ENCODE data around the gene ATP5IF1.

Gene ATP5IF1

DNA sequence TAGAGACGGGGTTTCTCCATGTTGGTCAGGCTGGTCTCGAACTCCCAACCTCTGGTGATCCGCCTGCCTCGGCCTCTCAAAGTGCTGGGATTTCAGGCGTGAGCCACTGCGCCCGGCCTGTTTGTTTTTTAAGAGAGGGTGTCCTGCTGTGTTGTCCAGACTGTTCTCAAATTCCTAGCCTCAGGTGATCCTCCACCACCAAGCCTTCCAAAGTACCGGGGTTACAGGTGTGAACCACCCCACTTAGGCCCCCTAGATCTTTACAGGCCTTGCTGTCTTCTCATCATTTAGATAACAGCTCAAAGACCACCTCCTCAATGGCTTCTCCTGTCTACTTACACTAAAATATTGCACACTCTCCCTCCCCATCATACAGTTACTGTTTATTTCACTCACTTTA, 29.7 kb downstream of the ATP5IF1 start:
- no peak for TF ChIP-seq POLR2A (IDR thresholded peaks at IDR 0.05; ENCODE audit: low read depth, low read length)
- DNase-seq (ENCODE audit: insufficient read length, low spot score) (no peak), FAIRE-seq (no peak)

DNA sequence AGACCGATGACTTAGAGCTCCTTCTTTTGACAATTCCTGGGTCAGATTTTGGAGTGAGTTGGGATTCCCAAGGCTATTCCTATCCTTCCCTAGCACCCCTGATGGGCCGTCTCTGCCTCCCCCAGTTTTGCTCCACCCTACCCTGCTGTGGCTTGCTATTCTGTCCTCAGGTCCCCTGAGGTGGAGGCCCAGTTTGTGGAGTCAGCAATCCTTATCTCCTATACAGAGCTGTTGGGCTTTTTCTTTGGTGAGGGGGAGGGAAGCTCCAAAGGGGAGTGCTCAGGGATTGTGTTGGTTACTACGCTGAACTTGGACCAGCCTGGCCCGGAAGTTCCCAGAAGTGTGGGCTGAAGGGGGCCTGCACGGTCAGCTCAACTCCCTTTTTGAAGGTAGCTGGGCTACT, 31.0 kb downstream of the ATP5IF1 start:
- no peak for TF ChIP-seq POLR2A (IDR thresholded peaks at IDR 0.05; ENCODE audit: low read depth, low read length)
- DNase-seq (ENCODE audit: insufficient read length, low spot score) (no peak), FAIRE-seq (no peak)

DNA sequence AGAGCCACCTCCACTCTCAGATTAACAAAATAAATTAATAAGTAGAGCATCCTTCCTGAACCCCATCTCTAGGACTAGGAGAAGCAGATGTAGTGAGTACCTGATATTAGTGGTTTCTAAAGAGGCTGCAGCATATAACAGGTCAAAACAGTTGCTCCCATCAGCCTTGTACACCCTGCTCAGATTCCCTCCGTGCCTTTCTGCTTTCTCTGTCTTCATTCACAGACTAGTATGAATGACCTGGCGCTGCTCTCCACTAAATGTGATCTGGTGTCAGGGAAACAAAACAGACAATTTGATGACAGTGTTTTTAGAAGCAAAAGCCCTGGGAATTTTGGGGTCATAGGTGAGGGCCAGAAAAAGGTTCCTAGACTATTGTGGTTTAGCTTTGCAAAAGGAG, 31.7 kb downstream of the ATP5IF1 start:
- no peak for FAIRE-seq
- TF ChIP-seq POLR2A (IDR thresholded peaks at IDR 0.05; ENCODE audit: low read depth, low read length): no peak
- no peak for DNase-seq (ENCODE audit: insufficient read length, low spot score)

DNA sequence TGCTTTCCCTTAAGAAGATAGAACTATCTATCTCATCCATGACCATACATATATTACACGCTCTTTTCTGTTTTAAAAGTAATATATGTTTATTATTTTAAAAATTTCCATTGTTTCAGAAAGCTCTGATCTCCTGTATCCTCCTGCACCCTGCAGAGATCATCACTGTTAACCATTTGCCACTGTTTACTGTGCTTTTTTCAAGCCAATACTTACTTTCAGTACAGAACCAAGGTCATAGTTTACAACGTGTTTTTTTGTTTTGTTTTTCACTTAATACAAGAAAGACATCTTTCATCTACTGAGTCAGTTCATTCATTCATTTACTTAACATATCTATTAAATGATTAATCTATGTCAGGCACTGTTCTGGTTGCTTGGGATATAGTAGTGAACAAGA, 33.6 kb downstream of the ATP5IF1 start:
- no peak for FAIRE-seq

DNA sequence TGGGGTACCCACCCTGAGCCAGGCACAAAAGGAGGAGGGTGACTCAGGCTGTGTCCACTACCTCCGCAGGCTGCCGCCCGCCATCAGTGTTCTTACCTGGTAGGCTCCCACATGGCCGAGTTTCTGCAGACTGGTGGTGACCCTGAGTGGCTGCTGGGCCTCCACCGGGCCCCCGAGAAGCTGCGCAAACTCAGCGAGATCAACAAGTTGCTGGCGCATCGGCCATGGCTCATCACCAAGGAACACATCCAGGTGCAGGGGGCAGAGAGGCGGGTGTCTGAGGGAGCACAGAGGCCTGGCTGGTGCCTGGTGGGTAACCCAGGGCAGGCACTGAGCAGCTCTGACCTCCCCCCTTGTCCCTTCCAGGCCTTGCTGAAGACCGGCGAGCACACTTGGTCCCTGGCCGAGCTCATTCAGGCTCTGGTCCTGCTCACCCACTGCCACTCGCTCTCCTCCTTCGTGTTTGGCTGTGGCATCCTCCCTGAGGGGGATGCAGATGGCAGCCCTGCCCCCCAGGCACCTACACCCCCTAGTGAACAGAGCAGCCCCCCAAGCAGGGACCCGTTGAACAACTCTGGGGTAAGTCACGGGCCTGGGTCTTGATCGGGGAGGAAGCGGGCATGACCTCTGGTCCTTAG, 36.4 kb downstream of the ATP5IF1 start:
- no peak for TF ChIP-seq POLR2A (IDR thresholded peaks at IDR 0.05; ENCODE audit: low read depth, low read length)
- DNase-seq (ENCODE audit: insufficient read length, low spot score) (no peak), FAIRE-seq (no peak)

More for the DNA sequence above, 33.6 kb downstream of the ATP5IF1 start:
- DNase-seq (ENCODE audit: insufficient read length, low spot score): no peak
- TF ChIP-seq POLR2A (IDR thresholded peaks at IDR 0.05; ENCODE audit: low read depth, low read length): no peak

DNA sequence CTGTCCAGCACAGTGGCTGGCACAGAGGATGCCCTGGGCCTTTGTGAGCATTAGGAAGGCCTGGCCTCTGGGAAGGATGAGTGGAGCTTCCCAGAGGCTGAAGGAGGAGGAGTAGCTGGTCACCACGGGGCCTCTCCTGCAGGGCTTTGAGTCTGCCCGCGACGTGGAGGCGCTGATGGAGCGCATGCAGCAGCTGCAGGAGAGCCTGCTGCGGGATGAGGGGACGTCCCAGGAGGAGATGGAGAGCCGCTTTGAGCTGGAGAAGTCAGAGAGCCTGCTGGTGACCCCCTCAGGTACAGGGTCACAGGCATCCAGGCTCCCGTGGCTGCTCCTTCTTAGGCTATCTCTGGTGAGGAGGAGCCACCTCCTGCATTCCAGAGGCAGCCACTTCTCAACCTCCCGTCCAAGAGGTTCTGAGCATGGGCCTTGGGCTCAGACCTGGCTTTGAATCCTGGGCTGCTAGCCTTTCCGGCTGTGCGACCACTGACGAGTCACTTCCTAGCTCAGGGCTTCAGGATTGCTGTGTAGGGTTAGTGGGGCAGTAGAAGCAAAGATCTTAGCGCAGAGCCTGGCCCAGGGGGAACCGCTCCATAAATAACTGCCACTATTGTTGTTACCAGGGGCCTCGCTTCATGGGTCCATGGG, 37.4 kb downstream of the ATP5IF1 start:
- no peak for TF ChIP-seq POLR2A (IDR thresholded peaks at IDR 0.05; ENCODE audit: low read depth, low read length)
- FAIRE-seq (no peak), DNase-seq (ENCODE audit: insufficient read length, low spot score) (no peak)

DNA sequence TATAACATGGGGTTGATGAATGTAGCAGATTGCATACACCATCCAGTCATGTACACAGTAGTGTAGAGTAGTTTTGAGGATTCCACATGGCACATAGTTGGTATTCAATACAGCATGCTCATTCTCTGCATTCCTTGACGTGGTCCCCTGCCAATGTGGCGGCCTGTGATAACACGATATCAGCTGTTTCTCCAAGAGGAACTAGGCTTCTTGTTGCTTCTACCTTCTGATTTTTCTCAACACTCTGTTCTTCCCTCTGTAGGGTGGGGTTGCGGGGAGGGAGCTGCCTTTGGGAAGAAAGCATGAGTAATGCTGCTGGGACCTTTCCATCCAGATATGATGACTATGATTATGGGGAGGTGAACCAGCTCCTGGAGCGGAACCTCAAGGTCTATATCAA, 42.8 kb downstream of the ATP5IF1 start:
- DNase-seq (ENCODE audit: insufficient read length, low spot score) (no peak), FAIRE-seq (no peak)
- no peak for TF ChIP-seq POLR2A (IDR thresholded peaks at IDR 0.05; ENCODE audit: low read depth, low read length)

DNA sequence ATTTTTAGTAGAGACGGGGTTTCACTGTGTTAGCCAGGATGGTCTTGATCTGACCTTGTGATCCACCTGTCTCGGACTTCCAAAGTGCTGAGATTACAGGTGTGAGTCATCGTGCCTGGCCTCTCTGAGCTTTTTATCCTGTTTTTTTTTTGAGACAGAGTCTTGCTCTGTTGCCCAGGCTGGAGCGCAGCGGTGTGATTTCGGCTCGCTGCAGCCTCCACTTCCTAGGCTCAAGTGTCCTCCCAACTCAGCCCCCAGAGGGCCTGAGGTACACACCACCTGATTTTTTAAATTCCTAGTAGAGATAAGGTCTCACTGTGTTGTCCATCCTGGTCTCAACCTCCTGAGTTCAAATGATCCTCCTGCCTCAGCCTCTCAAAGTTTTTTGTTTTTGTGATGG, 43.8 kb downstream of the ATP5IF1 start:
- FAIRE-seq (no peak), DNase-seq (ENCODE audit: insufficient read length, low spot score) (no peak)
- TF ChIP-seq POLR2A (IDR thresholded peaks at IDR 0.05; ENCODE audit: low read depth, low read length): no peak

DNA sequence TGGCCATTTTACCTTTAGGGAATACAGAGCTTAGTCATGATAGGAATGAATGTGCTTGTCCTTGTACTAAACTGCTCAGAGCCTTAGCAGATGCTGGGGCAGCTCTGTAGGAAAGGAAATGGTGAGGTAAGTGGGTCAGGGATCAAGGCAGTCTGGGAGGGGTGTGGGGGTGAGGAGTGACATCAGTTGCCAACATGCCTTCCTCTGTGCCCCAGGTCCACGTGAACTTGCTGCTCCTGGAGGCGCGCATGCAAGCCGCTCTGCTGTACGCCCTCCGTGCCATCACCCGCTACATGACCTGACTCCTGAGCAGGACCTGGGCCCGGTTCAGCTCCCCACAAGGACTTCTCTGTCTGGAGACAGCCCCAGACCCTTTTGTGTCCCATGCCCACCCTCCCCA, 44.6 kb downstream of the ATP5IF1 start:
- TF ChIP-seq POLR2A (IDR thresholded peaks at IDR 0.05; ENCODE audit: low read depth, low read length): no peak
- FAIRE-seq: no peak
- no peak for DNase-seq (ENCODE audit: insufficient read length, low spot score)

DNA sequence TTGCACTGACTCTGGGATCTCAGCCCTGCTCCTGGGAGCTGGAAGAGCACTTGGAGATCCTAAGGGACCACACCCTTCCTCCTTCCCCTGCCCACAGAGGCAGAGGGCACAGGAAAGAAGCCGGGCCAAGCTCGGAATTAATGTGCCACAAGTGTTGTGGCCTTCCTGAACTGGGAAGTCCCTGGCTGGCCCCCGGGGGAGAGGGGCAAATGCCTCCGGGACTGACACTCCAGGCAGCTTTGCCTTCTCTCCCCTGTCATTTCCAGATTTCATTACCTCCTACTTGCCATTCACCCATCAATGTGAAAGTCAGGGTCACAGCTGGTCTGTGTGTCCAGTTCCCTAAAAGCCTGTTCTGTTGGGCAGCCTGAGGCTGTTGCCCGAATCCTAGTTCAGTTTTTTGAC, 45.1 kb downstream of the ATP5IF1 start:
- TF ChIP-seq POLR2A (IDR thresholded peaks at IDR 0.05; ENCODE audit: low read depth, low read length): no peak
- DNase-seq (ENCODE audit: insufficient read length, low spot score) (no peak), FAIRE-seq (no peak)

DNA sequence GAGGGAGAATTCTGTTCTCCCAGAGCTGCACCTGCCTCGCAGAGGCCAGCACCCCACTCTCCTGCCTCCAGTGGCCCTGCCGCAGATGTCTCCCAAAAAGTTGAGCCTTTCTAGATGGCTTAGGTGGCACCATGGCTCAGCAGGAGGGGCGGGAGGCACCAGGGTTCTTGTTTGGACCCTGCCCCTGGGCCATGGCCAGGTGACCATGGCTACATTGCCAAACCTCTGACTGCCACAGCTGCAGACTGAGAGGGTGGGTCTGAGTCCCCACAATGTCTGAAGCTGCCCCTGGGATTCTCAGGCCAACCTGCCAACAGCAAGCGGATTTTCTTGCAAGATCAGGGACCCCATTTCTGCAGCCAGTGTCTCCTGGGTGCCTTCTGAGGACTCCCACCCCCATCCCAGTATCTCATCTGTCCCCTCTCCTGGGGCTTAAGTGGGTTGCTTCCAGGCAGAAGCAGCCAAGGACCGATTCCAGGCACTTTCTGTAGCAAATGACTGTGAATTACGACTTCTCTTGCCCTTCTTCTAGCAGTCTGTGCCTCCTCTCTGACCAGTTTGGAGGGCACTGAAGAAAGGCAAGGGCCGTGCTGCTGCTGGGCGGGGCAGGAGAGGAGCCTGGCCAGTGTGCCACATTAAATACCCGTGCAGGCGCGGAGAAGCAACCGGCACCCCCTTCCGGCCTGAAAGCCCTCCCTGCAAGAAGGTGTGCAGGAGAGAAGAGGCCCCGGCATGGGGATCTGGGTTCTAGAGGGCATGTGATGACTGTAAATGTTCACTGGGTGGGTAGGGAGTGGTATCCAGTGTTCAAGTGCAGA, 45.9 kb downstream of the ATP5IF1 start:
- DNase-seq (ENCODE audit: insufficient read length, low spot score) (no peak), FAIRE-seq (no peak)
- no peak for TF ChIP-seq POLR2A (IDR thresholded peaks at IDR 0.05; ENCODE audit: low read depth, low read length)

DNA sequence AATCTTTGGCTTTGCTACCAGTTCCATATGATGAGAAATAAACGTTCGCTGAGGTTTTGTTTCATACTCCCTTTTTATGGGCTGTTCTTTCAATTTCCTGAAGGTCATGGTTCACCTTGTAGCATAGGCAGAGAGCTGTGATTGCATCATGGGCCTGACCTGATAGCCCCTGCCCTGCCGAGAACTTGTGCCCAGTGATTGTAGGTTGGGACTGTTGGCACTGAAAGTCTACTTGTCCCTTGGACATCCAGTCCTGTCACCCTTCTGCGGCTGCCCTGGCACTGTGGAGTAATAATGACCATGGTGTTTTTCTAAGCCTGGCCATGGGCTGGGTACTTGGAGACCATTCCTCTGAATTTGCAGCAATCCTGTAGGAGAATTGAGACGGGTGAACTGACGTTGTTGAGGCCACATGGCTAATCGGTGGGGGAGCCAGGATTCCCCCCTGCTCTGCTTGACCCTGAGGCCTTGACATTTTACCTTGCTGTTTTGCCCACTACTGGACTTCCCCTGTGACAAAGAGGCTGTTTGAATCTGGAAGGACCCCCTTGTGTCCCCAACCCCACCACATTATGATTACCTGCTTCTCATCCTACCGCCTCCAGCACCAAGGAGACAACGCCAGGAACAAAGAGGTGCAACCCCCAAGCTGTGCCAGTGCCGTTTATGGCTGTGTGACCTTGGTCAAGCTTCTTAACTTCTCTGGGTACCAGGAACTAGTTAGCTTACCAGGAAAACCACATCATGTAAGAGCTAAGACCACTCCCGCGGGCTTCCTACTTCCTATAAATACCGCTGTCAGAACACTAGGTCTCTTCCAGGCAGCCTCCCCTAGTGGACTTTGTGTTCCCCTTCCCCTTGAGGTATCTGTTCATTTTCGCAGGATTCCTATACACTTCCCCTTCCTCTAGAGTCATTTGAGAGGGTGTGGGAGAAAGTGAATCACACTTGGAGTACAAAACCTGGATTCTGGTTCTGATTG, 46.8 kb downstream of the ATP5IF1 start:
- DNase-seq (ENCODE audit: insufficient read length, low spot score): no peak
- no peak for TF ChIP-seq POLR2A (IDR thresholded peaks at IDR 0.05; ENCODE audit: low read depth, low read length)
- FAIRE-seq: no peak

DNA sequence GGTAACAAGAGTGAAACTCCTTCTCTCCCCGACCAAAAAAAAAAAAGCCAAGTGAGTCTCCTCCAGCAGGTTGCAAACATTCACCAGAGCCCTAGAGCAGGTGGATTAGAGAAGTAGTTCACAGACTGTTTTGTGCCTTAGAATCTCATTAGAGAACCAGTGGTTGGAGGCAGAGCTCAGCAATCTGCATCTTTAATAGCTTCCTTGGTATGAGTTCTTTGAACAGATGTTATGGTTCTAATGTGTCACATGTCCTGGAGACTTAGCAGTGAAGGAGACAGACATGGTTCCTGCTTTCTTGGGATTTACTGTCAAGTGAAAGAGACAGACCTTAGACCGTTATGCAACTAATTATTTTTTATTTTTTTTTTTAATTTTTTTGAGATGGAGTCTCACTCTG, 50.2 kb downstream of the ATP5IF1 start:
- TF ChIP-seq POLR2A (IDR thresholded peaks at IDR 0.05; ENCODE audit: low read depth, low read length): no peak
- FAIRE-seq: no peak
- no peak for DNase-seq (ENCODE audit: insufficient read length, low spot score)

Measured in H54 (cell line).